ENCODE results near the gene PSMB3. TPM values are rescaled to one million over a fixed set of nuclear protein-coding genes. Genes with fewer than 3 reads are reported as not detected.
A peak's percentile ranks its signal among the peaks of the same experiment; 100 is the strongest.

PSMB3 gene
- total RNA-seq, 3 donors from 2014 or later (not counting 1 experiment from before 2014, with no cell fraction given) = 102 to 129 (median 118) TPM

- Histone ChIP-seq H3K9me3 (ENCODE audit: control insufficient read depth, insufficient read depth, low read length) (no peaks in the 10 kb centered on the region), H3K27ac (ENCODE audit: low read length) (peak overlapping the region; percentile 49), H3K4me3 (ENCODE audit: low read length) (peak overlapping the region; percentile 74), H3K27me3 (ENCODE audit: control insufficient read depth, insufficient read depth, low read length) (no peaks in the 10 kb centered on the region), H3K4me1 (ENCODE audit: control insufficient read depth, insufficient read depth, low read length) (peaks cover 76% of the 10 kb centered on the region), H3K36me3 (ENCODE audit: control insufficient read depth, insufficient read depth, low read length) (peaks cover 38% of the 10 kb centered on the region)
- Mint-ChIP-seq H3K4me1 (peaks cover 67 to 87% of the 10 kb centered on the region in 2 donors), H3K27ac (peak overlapping the region; percentile 88 to 100), H3K9me3 (no peaks in the 10 kb centered on the region), H3K27me3 (ENCODE audit: low read depth in 2 of 2) (no peaks in the 10 kb centered on the region), H3K36me3 (peaks cover 8% of the 10 kb centered on the region), H3K4me3 (peak overlapping the region; percentile 98)
- ATAC-seq (no peak), DNase-seq (peak in 1 of 2 donors; percentile 67)
- WGBS (ENCODE audit: insufficient coverage) = 12% methylated on average over 19 of the region's 20 CpGs
- TF ChIP-seq CTCF (IDR thresholded peaks at IDR 0.05) = no peak
- intact Hi-C loops (cut with micrococcal nuclease) = loop anchor here (10.0 kb wide), 1 partner anchor 48 kb away; the partner anchor contains the start of gene PSMB3
These were observed 45.9 kb upstream of the PSMB3 start for GRCh38 chr17:38706505-38707216.

GRCh38 chr17:38707678-38708351, 44.7 kb upstream of the PSMB3 start:
- Mint-ChIP-seq H3K9me3 (no peaks in the 10 kb centered on the region), H3K36me3 (peaks cover 8% of the 10 kb centered on the region), H3K4me1 (peaks cover 69 to 87% of the 10 kb centered on the region in 2 donors), H3K4me3 (peak overlapping the region; percentile 98), H3K27ac (peak overlapping the region; percentile 88 to 100), H3K27me3 (ENCODE audit: low read depth in 2 of 2) (no peaks in the 10 kb centered on the region)
- no peak overlapping the region for H3K4me3 ChIP-seq (ENCODE audit: low read length)
- 92% methylated on average over 20 of the region's 21 CpGs for WGBS (ENCODE audit: insufficient coverage)
- intact Hi-C loops (cut with micrococcal nuclease) = loop anchor here (10.0 kb wide), 1 partner anchor 47 kb away; the partner anchor contains the start of gene PSMB3
- no peak for DNase-seq
- H3K27me3 ChIP-seq (ENCODE audit: control insufficient read depth, insufficient read depth, low read length) = no peaks in the 10 kb centered on the region
- TF ChIP-seq CTCF (IDR thresholded peaks at IDR 0.05) = no peak
- ATAC-seq = no peak
- peaks cover 50% of the 10 kb centered on the region for H3K36me3 ChIP-seq (ENCODE audit: control insufficient read depth, insufficient read depth, low read length)
- no peaks in the 10 kb centered on the region for H3K9me3 ChIP-seq (ENCODE audit: control insufficient read depth, insufficient read depth, low read length)
- peaks cover 78% of the 10 kb centered on the region for H3K4me1 ChIP-seq (ENCODE audit: control insufficient read depth, insufficient read depth, low read length)
- H3K27ac ChIP-seq (ENCODE audit: low read length) = no peak overlapping the region

GRCh38 chr17:38709104-38709820, 43.3 kb upstream of the PSMB3 start:
- H3K4me1 Mint-ChIP-seq = peaks cover 61 to 73% of the 10 kb centered on the region in 2 donors
- DNase-seq (no peak), ATAC-seq (no peak)
- Histone ChIP-seq H3K36me3 (ENCODE audit: control insufficient read depth, insufficient read depth, low read length) (peaks cover 64% of the 10 kb centered on the region), H3K4me1 (ENCODE audit: control insufficient read depth, insufficient read depth, low read length) (peaks cover 64% of the 10 kb centered on the region), H3K4me3 (ENCODE audit: low read length) (no peak overlapping the region), H3K27ac (ENCODE audit: low read length) (no peak overlapping the region), H3K27me3 (ENCODE audit: control insufficient read depth, insufficient read depth, low read length) (no peaks in the 10 kb centered on the region), H3K9me3 (ENCODE audit: control insufficient read depth, insufficient read depth, low read length) (no peaks in the 10 kb centered on the region)
- TF ChIP-seq CTCF (IDR thresholded peaks at IDR 0.05) = no peak
- peak overlapping the region; percentile 73 for H3K27ac Mint-ChIP-seq
- no peaks in the 10 kb centered on the region for H3K9me3 Mint-ChIP-seq
- 93% methylated on average over 18 of the region's 18 CpGs for WGBS (ENCODE audit: insufficient coverage)
- intact Hi-C loops (cut with micrococcal nuclease) = loop anchor here (10.0 kb wide), 1 partner anchor 46 kb away; the partner anchor contains the start of gene PSMB3
- peaks cover 8% of the 10 kb centered on the region for H3K36me3 Mint-ChIP-seq
- no peaks in the 10 kb centered on the region for H3K27me3 Mint-ChIP-seq (ENCODE audit: low read depth in 2 of 2)
- H3K4me3 Mint-ChIP-seq = no peak overlapping the region

Data from natural killer cell (primary cell).